HCEC 1CT (cell line): ENCODE results near the gene PLXDC2.

ENCODE experiments used
- DNase-seq: peaks from one replicate; pipeline ENCODE4 v3.0.0-alpha.2; 2017

PLXDC2 gene

GRCh38 chr10:19915816-19916215, 99.6 kb downstream of the PLXDC2 start:
- no peak for DNase-seq

DNA sequence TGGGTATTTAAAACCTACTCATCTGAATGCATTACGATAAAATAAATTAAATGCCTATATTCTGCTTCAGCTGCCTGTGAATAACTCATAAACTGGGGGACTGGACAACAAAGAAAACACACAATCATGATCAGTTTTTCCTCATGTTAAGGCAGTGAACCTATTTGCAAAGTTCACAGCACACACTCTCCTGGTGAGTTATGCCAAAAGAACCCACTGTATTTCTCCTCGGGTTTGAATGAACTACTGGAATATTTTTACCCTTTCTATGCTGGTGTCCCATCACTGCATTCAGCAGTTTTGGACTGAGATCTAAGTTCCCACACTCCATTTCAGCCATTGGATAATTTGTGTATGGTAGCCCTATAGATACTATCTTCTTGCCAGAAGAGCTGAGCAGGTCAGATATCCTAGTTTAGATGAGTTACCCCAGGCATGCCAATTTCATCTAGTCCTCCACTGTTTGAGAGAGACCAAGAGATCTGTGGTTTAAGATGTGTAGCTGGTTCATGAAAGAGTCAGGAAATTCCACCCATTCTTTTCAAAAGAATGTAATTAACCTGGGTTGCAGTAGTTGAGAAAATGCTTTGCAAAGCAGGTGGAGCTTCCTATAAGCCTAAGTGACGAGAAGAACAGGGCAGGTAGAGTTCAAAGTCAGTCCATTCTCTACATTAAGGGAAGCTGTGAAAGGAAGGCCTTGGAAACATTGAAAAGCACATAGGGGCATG, 101.7 kb downstream of the PLXDC2 start:
- DNase-seq, result no peak

DNA sequence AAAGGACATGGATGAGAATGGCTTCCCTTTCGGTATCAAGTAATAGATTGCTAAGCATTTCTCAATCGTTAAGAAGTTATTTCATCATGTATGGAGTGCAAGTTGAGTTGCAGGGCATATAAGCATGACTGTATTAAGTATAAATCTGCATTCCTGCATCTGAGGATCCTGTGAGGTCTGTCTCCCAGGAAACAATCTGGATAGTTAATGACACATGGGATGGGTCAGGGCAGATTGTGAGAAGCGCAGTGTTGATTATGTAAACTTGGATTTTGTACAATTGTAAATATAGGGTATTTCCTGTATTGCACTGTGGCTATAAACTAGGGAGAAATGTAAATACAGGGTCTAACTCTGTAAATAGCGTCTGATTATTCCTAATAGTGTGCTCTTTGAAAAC, 102.6 kb downstream of the PLXDC2 start:
- no peak for DNase-seq

DNA sequence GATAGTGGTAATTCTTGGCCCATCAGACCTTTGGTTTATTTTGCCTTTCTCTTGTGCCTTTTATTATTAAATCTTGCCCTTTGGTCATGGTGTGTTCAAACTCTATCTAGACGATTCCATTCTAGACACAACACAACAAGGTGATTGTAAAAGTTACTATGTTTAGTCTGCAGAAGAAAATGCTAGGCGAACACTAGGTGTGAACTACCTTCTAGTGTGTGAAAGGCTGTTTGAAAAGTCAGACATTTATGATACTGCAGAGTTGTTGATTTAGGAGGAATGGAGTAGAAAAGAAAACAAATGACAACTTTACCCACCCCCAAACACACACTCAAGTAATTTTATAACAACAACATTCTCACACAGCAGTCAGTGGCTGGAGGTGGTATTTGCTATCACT, 103.4 kb downstream of the PLXDC2 start:
- DNase-seq, result no peak

DNA sequence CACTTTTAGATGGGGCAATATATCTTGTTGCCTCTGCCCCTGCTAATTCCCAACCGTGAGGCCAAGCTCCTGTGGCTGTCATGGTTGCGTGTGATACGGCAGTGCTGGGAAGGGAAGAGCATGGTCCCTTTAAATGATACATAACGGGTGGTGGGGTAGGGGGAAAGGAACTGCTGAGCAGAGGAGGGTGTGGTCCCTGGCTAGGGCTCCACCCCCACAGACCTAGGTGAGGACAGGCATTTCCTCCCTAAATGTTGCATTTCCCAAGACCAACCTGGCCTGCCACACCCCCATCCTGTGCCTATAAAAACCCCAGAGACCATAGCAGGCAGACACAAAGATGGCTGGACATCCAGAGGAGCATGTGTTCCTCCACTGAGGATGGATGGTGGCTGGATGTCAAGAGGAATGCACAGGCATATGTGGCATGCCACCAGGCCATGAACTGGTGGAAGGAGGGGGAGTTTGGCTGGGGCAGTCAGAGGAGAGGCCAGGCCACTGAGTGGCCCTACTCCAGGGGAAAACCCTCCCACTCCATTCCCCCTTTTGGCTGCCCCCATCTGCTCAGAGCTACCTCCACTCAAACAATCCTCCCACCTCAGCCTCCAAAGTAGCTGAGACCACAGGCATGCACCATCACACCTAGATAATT, 104.0 kb downstream of the PLXDC2 start:
- DNase-seq, result no peak

DNA sequence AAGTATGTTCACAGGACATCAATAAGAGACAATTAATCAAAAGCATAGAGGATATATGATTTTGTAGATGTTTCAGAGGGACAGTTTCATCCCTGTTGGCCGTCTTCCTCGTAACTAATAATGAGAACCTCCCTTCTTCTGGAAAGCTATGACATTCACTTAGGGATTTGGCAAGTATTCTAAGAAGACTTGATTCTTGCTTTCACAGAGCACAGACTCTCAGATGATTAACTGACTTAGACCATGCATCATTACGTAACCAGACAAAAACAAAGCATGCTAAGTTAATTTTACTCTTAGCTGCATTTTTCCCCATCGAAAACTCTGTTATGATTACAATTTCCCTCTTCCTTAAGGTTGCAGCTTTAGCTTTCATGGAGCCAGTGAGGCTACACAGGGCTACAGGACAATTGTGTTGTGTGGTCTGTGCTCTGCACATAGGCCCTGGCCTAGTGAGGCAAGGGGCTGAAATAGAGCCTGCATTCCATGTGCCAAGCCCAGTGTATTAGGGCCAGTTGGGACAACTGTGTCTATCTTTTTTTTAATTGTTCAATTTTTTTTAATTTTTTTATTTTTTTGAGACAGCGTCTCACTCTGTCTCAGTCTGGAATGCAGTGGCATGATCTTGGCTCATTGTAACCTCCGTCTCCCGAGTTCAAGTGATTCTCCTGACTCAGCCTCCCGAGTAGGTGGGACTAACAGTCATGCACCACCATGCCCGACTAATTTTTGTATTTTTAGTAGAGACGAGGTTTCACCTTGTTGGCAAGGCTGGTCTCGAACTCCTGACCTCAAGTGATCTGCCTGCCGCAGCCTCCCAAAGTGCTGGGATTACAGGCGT, 105.3 kb downstream of the PLXDC2 start:
- DNase-seq, result no peak

DNA sequence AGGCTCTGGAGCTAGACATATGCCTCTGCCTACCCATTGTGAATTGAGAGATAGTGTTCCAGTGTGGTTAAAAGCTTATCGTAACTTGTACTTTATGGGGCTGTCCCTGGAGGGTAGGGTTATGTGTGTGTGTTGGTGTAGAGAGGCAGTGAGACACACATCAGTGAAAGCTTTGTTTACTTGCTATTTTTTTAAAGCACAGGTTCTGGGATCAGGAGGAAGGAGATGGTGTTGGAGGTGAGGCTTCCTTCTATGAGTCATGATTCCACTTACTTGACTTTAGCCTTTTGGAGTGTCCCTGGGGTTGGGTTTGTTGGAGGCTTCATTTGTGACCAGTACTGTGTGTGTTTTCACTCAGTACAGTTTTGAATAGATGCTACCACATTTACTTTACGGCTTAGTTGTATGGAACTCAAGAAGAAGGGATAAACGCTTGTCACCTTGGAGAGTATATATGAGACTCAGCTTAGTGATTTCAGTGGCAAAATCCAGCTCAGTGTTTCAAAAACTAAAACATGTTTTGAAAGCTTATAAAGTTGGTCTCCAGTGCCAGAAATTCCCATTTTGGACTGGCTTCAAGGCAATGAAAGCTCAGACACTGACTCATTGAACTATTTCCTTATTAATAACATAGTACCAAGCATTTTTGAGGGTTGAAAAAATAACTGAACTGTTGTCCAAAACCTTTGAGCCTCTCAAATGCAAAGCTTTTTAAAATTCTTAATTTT, 106.2 kb downstream of the PLXDC2 start:
- no peak for DNase-seq

DNA sequence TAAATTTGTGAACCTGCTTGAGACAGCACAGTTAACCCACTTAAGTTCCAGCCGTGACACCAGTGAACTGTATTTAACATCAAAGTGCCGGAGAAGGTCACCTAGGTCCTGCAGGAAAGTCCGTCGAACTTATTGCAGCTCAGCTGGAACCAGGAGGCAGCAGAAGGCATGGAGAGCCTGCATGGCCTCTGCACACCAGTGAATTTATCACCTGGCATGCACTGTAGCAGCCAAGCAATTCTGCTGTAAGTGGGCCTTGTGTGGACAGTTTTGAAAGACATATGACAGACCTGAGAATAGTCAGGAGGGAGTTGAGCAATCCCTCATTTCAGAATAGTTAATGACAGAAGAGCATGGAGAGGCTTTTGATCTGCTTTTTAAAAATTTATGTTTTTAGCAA, 108.8 kb downstream of the PLXDC2 start:
- no peak for DNase-seq

- no peak for DNase-seq
Measured at GRCh38 chr10:19928936-19929335, 112.7 kb downstream of the PLXDC2 start.

- DNase-seq, result no peak
Measured at GRCh38 chr10:19929506-19930140, 113.4 kb downstream of the PLXDC2 start.

- no peak for DNase-seq
Measured at GRCh38 chr10:19930936-19931893, 115.0 kb downstream of the PLXDC2 start.

GRCh38 chr10:19931894-19932590, 115.8 kb downstream of the PLXDC2 start:
- no peak for DNase-seq

DNA sequence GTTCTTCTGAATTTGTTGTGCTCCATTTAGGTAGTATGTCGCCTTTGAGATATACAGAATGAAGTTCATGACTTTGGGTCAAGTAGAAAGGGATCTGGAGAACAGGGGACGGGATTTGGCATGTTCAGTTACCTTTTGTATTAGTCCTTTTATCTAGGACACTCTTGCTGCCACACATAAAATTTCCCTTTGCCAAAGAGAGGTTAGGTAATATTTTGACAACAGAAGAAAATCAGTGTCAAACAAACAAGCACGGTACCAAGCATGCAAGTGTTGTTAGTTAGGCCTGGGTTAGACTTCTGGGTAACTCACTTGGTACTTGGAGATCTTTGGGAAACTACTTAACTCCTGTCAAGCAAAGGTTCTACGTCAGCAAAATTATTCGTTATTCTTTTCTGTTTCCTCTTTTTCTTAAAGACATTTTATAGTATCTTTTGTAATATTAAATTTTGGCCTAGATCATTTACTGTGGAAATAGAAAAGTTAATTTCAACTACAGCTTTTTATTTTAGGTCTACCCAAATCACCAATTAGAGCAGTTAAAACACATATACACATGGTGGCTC, 116.7 kb downstream of the PLXDC2 start:
- no peak for DNase-seq

DNA sequence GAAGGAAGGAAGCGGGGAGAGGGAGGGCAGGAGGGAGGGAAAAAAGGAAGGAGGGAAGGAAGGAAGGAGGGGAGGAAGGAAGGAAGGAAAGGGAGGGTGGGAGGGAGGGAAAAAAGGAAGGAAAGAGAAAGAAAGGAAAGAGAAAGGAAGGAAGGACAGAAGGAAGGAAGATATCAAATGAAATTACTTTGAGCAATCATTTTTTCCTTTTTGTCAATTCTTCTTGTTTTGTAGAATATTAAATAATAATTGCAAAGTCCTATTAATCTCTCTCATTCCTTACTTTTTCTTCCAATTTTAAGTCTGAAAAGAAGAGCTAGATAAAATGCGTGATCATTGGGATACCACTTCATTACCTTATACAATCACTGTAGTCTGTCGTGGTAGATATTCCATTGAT, 117.5 kb downstream of the PLXDC2 start:
- no peak for DNase-seq

- no peak for DNase-seq
Measured at GRCh38 chr10:19935176-19935575, 118.9 kb downstream of the PLXDC2 start.

GRCh38 chr10:19936289-19936688, 120.1 kb downstream of the PLXDC2 start:
- DNase-seq, result no peak

GRCh38 chr10:19937989-19938388, 121.8 kb downstream of the PLXDC2 start:
- no peak for DNase-seq

DNA sequence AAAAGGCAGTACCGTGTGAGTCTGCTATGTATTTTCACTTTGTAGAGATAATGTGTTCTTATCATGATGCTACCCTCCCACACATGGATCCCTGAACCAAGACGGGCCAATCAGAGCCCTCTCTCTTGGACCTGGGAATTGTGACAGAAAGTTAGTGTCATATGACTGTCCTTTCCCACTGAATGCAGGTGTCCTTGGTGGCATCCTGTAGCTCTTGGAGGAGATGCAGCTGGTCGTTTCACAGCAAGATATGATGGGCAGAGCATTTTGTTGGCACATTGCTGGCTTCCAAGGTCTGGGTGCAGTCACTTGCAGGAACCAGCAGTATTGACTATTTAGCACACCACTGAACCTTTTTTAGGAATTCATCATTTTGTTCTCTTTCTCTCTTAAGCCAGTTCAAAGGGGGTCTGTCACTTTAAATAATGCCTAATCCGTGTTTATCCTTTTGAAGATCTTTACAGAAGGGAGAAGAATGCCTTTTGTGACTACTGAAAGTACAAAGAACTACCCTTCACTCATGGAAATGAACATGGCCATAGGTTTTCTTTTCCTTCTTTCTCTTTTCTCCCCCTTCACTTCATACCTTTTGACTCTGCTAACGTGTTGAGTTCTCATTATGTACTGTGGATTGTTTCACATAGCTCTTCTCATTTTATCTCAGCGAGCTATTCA, 125.1 kb downstream of the PLXDC2 start:
- DNase-seq, result no peak

GRCh38 chr10:19944911-19945663, 128.9 kb downstream of the PLXDC2 start:
- DNase-seq, result no peak
